Activated CD8-positive, alpha-beta memory T cell treated with anti-CD3 and anti-CD28 coated beads for 4 hours (primary cell): ENCODE results near the gene LCE5A.
"Not testable (repeated sequence)": the region's sequence is repeated elsewhere in the genome, so short reads cannot be mapped to it uniquely, and the experiment has no call there.

Experiments used
- DNase-seq, 2 donors: peaks; one replicate each; pipeline ENCODE4 v3.0.0-alpha.2; 2020; ENCODE audit warnings: low read depth in 2 of 2

Gene LCE5A

DNA sequence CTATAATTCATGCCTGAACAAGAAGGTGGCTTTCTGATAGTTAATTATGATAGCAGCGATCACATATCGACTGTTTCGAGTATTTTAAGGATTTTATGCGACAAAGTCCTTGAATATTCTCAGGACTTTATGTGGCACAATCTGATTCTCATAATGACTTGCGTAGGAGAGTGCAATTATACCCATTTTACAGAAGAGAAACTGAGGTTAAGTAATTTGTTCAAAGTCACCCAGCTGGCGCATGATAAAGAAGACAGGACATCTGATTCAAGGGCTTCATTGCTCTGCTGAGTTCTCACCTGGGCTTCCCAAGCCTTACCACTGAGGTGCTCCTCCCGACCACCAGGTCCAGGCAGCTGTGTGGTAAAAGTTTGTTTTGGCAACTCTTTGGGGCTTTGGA, 5.5 kb downstream of the LCE5A start:
- no peak for DNase-seq

DNA sequence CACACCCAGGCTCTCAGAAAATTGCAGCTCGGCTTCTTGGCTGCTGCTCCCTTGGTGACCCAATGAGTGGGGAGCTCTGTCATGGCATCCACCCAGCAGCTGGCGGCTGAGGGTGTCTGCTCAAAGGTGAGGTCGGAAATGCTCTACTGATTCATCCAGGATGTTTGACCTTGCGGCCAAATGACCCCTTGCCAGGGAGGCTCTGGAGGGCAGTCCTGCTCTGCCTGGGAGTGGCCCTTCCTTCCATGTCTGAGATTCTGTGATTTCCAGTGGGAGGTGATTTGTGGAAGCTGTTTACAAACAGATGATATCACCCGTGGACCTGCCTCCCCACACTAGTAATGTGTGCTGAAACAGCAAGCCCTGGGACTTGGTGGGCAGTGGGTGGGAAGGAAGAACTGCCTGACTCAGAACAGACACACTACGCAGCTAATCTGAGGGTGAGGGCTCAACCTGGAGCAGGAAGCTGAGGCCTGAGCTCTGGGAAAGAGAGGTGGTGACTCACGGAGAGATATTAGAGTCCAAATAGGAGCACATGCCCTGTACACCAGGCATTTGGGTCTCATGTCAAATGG, 6.7 kb downstream of the LCE5A start:
- DNase-seq, result no peak

DNA sequence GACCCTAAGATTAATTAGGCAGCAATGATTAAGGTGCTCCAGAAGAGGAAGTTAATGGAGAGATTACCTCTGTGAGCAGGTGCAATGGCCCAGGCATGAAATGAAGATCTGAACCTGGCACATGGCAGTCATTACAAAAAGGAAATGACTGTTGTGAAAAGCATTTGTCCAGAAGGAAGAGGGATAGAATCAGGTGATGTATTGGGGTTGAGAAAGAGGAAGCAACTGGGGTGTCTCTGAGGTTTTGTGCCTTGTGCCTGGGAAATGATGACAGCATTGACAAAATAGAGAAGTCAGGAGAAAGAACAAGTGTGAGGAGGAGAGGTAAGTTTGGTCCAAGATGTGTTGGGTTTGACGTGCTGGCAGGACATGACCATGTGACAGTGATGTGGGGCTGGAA, 9.2 kb downstream of the LCE5A start:
- no peak for DNase-seq

DNA sequence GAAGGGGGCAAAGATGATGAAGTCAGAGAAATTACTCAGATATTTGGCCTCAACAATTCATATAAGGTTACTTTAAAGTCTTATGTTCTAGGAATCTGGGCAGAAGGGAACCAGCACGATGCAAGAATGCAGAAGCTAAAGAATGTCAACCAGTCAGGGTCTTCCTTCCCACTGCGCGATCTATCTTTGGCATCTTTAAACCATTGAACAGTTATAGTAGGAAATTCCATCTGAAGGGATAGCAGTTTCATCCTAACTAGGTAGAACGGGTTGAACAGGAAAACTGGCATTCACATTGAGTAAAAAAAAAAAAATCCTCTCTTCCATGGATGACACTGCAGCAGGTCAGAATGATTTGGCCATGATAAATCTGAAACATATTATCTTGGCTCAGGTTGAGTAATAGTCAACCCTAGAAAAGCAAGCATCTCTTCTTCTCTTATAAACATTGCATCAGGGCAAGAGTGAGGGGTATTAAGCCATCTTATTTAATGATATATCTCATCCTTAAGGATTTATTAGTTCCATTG, 10.0 kb downstream of the LCE5A start:
- no peak for DNase-seq

DNA sequence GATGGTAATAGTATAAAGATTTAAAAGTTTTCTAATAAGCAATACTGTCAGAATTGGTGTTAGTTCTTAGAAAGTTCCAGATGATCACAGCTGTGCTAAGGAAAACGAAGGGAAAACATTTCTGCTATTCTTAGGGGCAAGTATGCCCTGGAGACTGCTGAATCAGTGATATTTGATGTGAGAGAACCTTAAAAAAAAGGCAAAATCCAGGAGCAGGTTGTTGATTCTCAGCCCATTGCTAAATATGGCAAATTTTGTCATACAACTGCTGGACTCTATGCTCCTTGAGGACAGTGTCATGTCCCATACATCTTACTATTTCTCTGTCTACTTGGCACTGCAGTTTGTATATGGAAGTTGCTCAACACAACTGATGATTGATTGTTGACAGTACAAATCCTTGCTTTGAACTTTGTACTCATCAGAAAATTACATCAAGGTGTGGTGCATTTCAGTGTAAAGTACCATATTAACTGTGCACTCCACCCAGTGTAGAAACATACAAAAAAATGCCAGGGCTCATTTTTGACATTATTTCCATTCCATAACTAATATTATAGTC, 14.6 kb downstream of the LCE5A start:
- no peak for DNase-seq

DNA sequence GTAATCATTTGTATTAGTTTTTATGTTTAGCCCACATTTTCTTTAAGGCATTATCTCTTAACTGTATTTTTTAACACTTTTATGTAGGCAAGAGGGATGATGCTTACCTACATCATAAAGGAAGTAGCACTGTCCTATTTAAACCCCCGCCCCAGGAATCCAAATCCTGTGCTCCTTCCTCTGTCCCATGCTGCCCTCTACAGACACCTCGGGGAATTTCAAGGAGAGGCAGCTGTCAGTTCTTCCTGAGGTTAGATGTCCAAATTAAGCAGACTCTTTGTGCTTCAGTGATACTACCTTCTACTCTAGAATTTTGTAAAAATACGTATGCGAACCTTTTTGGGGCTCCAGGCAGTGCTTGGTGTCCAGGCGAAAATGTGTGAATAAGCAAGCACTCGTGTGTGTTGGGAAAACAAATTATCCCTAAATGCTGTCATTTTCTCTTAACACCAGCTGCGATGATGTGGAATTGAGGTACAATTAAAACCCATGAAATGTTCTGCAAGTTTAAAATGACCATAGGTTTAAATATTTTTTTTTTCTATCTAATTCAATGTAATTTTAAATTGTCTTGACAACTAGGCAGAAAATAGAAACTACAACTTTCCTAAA, 22.8 kb downstream of the LCE5A start:
- no peak for DNase-seq

DNA sequence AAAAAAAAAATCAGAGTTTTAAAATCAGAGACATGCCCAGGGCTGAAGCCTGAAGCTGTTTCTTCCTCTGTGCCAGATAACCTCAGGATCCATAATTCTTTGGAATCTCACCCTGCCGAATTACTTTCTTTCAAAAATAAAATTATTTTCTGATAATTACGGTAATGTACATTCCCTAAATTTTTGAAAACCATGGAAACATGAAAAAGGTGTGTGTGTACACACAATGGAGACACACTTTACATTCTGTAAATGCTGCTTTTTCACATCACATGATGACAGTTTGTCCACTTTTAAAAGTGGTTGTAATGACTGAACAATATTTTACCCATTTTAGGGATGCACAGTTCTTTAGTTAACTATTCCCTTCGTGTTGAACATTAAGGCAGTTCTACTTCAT, 25.2 kb downstream of the LCE5A start:
- DNase-seq, result no peak

DNA sequence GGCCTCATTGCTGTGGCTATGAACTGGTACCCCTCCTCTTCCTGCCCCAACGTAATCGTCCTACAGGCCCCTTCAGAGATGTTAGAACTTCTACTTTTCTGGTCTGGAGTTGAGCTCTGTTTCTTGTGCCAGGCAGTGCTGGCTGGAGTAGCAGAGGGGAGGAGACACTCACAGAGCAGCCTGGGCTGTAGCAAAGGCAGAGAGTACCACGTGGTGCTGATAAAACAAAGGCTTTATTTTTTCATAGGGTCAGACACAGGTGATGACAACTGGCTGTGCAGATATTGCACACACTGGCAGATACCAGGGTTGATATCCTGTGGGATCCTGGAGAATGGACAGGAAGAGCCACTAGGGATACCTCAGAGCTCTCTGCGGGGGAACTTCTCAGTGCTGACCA, 26.9 kb downstream of the LCE5A start:
- DNase-seq, result no peak

DNA sequence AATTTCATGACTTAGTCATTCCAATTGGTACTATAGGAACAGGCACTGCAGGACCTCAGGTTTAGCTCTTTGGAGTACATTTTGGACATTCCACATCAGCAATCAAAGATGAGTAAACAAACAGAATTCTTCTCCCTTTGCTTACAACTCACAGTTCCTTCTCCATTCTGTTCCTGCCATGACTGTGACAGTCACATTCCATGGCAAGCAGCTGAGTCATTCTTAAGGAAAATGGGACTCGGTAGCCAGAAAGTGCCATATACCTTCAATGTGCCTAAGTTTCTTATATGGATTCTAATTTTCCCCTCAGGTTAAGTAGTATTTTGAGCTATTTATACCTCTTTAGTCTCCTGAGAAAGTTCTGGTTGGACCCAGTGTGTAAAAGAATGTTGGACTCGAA, 29.3 kb downstream of the LCE5A start:
- DNase-seq, result no peak

DNA sequence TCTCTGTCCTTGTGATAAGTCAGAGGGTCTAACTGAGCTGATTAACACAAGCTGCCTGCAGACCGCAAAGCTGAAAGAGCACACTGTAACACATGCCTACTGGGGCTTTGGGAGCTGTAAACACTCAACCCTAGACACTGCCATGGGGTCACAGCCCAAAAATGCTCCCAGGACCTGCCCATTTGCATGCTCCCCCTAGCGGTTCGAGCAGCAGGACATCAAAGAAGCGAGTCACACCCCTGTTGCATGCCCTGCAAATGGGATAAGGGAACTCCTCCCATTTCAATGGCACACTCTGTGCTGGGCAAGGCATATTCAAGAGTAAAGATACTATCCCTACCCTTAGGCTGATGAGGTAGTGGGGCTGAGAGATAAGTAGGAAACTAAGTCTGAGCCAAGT, 33.2 kb downstream of the LCE5A start:
- DNase-seq, result no peak

DNA sequence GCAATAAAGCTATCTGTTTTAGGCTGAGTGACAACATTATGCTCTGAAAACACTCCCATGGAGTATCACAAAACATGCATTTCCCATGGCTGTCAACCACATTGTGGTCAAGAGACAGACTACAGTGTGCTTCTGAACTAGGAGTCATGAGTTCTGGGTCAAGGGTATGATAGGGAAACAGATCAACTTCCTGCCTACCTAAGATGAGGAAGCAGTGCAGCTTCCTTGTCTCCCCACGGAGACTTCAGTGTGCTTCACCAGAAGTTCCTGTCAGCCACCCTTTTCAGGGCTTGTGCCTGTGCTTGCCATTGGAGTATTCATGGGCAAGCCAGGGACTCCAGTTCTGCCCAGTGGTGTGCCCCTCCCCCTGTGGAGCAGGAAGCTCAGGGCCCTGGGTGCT, 36.1 kb downstream of the LCE5A start:
- DNase-seq, result no peak

DNA sequence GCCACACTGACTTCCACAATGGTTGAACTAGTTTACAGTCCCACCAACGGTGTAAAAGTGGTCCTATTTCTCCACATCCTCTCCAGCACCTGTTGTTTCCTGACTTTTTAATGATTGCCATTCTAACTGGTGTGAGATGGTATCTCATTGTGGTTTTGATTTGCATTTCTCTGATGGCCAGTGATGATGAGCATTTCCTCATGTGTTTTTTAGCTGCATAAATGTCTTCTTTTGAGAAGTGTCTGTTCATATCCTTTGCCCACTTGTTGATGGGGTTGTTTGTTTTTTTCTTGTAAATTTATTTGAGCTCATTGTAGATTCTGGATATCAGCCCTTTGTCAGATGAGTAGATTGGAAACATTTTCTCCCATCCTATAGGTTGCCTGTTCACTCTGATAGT, 37.8 kb downstream of the LCE5A start:
- not testable (repeated sequence) for DNase-seq
